Endothelial cell of umbilical vein (primary cell): Measurements from ENCODE around the gene DEFB131B. TPM values are rescaled to one million over a fixed set of nuclear protein-coding genes. Genes with fewer than 3 reads are reported as not detected.

Experiments used
- BruUV-seq: library from RNA; stranded (reverse); fragments of 400-500 nt; replicated peaks from 2 replicates; lab custom pipeline; 2021; lab: Mats Ljungman, UMichigan
- CTCF ChIA-PET: fragments of 300-600, 350-600 bp; sonication (Branson Sonifier 250); formaldehyde crosslinking; loops from one replicate; lab custom pipeline; 2021; ENCODE audit warnings: antibody characterized with exemption, inconsistent platforms; lab: Charles Lee
- POLR2A ChIA-PET: fragments of 300-600, 350-600 bp; sonication (Branson Sonifier 250); formaldehyde crosslinking; loops from one replicate; lab custom pipeline; 2021; ENCODE audit warnings: antibody characterized with exemption, inconsistent platforms; lab: Charles Lee
- DNase-seq: peaks from one replicate; pipeline ENCODE4 v3.0.0-alpha.2; 2011; ENCODE audit warnings: low read depth, low spot score
- FAIRE-seq: peaks from 2 replicates; lab custom pipeline; 2011; peaks lifted over from hg19 to GRCh38; lab: Jason Lieb, UNC
- H2AFZ ChIP-seq: 2 replicates; pipeline ENCODE4 v1.6.0; 2012; ENCODE audit warnings: low read depth, low read length, control low read depth, inconsistent platforms
- H3K27ac ChIP-seq: 2 replicates; pipeline ENCODE4 v1.5.1; 2011; ENCODE audit warnings: low read depth, mild to moderate bottlenecking, control low read depth, low read length, moderate library complexity; ENCODE audit not compliant: insufficient read depth
- H3K27me3 ChIP-seq, 2 experiments: 2 replicates each; pipeline versions ENCODE4 v1.6.0 to v1.6.1; 2011; ENCODE audit warnings: low read length in 2 of 2, mixed read lengths in 1 of 2; ENCODE audit not compliant: control insufficient read depth in 2 of 2, insufficient read depth in 2 of 2
- H3K36me3 ChIP-seq, 2 experiments: 2 replicates in 1 of 2; 3 replicates in 1 of 2; pipeline ENCODE4 v1.5.1; 2011; ENCODE audit warnings: low read length in 2 of 2, mild to moderate bottlenecking in 1 of 2, moderate library complexity in 1 of 2; ENCODE audit not compliant: control insufficient read depth in 2 of 2, insufficient read depth in 2 of 2; ENCODE audit errors: extremely low read depth in 1 of 2
- H3K4me1 ChIP-seq: 3 replicates; pipeline ENCODE4 v1.5.1; 2011; ENCODE audit warnings: mild to moderate bottlenecking, low read length; ENCODE audit not compliant: control insufficient read depth, insufficient read depth; ENCODE audit errors: extremely low read depth
- H3K4me2 ChIP-seq: 2 replicates; pipeline ENCODE4 v1.6.1; 2011; ENCODE audit warnings: low read length, control low read depth, mixed read lengths; ENCODE audit not compliant: insufficient read depth
- H3K4me3 ChIP-seq, 3 experiments: fragments of 200-600 bp in 1 of 3; sonication (generic), shearing (Covaris generic) in 1 of 3; replicated peaks in 1 of 3; 2 replicates each; pipeline ENCODE4 v1.5.1; 2011 to 2016; ENCODE audit warnings: control low read depth in 3 of 3, low read length in 3 of 3, mild to moderate bottlenecking in 2 of 3, inconsistent platforms in 1 of 3, low read depth in 1 of 3, moderate library complexity in 1 of 3; ENCODE audit not compliant: insufficient read depth in 1 of 3
- H3K79me2 ChIP-seq: 2 replicates; pipeline ENCODE4 v1.6.0; 2012; ENCODE audit warnings: low read length, inconsistent platforms; ENCODE audit not compliant: control insufficient read depth, insufficient read depth
- H3K9ac ChIP-seq: replicated peaks from 2 replicates; pipeline ENCODE3; 2011; ENCODE audit warnings: low read length, control low read depth; ENCODE audit not compliant: insufficient read depth; ENCODE audit errors: extremely low read depth
- H3K9me1 ChIP-seq: replicated peaks from 3 replicates; pipeline ENCODE4 v1.6.0; 2011; ENCODE audit warnings: mild to moderate bottlenecking, low read length; ENCODE audit not compliant: control insufficient read depth, insufficient read depth; ENCODE audit errors: extremely low read depth
- H3K9me3 ChIP-seq: replicated peaks from 2 replicates; pipeline ENCODE4 v1.5.1; 2012; ENCODE audit warnings: low read length, inconsistent platforms; ENCODE audit not compliant: control insufficient read depth, insufficient read depth
- H4K20me1 ChIP-seq: replicated peaks from 2 replicates; pipeline ENCODE3; 2011; ENCODE audit warnings: mild to moderate bottlenecking, low read length; ENCODE audit not compliant: control insufficient read depth, insufficient read depth; ENCODE audit errors: extremely low read depth
- FOS ChIP-seq: IDR thresholded peaks from 2 replicates; pipeline ENCODE4 v1.6.1; 2011; ENCODE audit warnings: mild to moderate bottlenecking, low read length, moderate library complexity, borderline replicate concordance; ENCODE audit not compliant: insufficient read depth
- POLR2A ChIP-seq: IDR thresholded peaks from 2 replicates; pipeline ENCODE4 v1.6.1; 2012; ENCODE audit warnings: low read depth, mild to moderate bottlenecking, control low read depth, low read length
- POLR2AphosphoS5 ChIP-seq: IDR thresholded peaks from 2 replicates; pipeline ENCODE4 v1.6.1; 2012; ENCODE audit warnings: low read depth, mild to moderate bottlenecking, control low read depth, low read length, moderate library complexity; ENCODE audit not compliant: insufficient read depth
- dilution Hi-C: fragments of 300-500 bp; cut with MboI; formaldehyde crosslinking; loops from one replicate; pipeline ENCODE4 v1.15.0; 2019; ENCODE audit warnings: low sequenced_read_pairs; ENCODE audit not compliant: extremely low pct_ligation_motif_present
- intact Hi-C: fragments of 100-400 bp; cut with micrococcal nuclease; formaldehyde crosslinking; loops from one replicate; pipeline ENCODE4 v1.10.0; 2022
- polyA plus RNA-seq, 4 experiments: library from polyadenylated mRNA; depleted of rRNA in 3 of 4; stranded (reverse) in 3 of 4; unstranded in 1 of 4; fragments of >200 nt; gene quantifications; 2 replicates each; pipeline versions ENCODE4 v1.2.1 to v1.2.3, GENCODE V29; 2011 to 2012; ENCODE audit warnings: missing spikeins in 1 of 4
- small RNA-seq: library from RNA; depleted of rRNA; stranded (forward); fragments of <200 nt; gene quantifications from one replicate; pipeline ENCODE3, GENCODE V24; 2012; ENCODE audit warnings: low replicate concordance, low read depth; ENCODE audit not compliant: insufficient read depth, insufficient read length
- total RNA-seq: library from RNA; stranded (reverse); gene quantifications from 2 replicates; pipeline ENCODE4 v1.2.3, GENCODE V29; 2021

The DEFB131B gene
- total and polyA plus RNA-seq, 2 donors (not counting 3 experiments of a cell fraction or from before 2014, with no cell fraction given) = not detected

GRCh38 chr11:71933141-71933933 lies 55.1 kb downstream of the DEFB131B start:
- H2AFZ ChIP-seq = no peak overlapping the region
- H3K4me3 ChIP-seq = no peak overlapping the region
- H3K9me1 ChIP-seq = no peaks in the 10 kb centered on the region
- H3K9ac ChIP-seq = no peak overlapping the region
- H3K27me3 ChIP-seq = no peaks in the 10 kb centered on the region
- POLR2A ChIA-PET = interaction anchor here (0.7 kb wide), 1 partner anchor 9 kb away, joined by 3 read pairs; no protein-coding TSS in a partner anchor
- DNase-seq (no peak), FAIRE-seq (no peak)
- H3K27ac ChIP-seq = peak overlapping the region; percentile 31
- CTCF ChIA-PET = interaction anchor here (0.6 to 4.2 kb wide), 7 partner anchors 11 to 49 kb away, joined by 3 to 20 read pairs (median 5); no protein-coding TSS in a partner anchor
- H3K4me1 ChIP-seq = peaks cover 85% of the 10 kb centered on the region
- H3K36me3 ChIP-seq = no peaks in the 10 kb centered on the region
- dilution Hi-C loops = no loop called here
- intact Hi-C loops = no loop called here
- H3K79me2 ChIP-seq = peaks cover 72% of the 10 kb centered on the region
- TF ChIP-seq FOS (no peak), POLR2AphosphoS5 (no peak), POLR2A (peak; percentile 20)
- H4K20me1 ChIP-seq = no peaks in the 10 kb centered on the region
- H3K4me2 ChIP-seq = peak overlapping the region; percentile 13
- no TSS peak for BruUV-seq
- no peaks in the 10 kb centered on the region for H3K9me3 ChIP-seq

Small RNA genes lying within 50 kb of the gene (small RNA-seq; reads per million reads assigned to genes)
- not detected for gene RNA5SP342

Other genes with a start within 250 kb of the DEFB131B start
- gene DEFB108B, start 45.3 kb upstream of the DEFB131B start, total RNA-seq = not detected in 2 replicates
- not detected in 2 replicates for gene DEFB108B, start 45.3 kb upstream of the DEFB131B start, polyA plus RNA-seq
- gene XNDC1N, start 50.1 kb downstream of the DEFB131B start, total RNA-seq = 8.9 and 9.0 TPM in 2 replicates
- 3.0 and 3.5 TPM in 2 replicates for gene XNDC1N, start 50.1 kb downstream of the DEFB131B start, polyA plus RNA-seq
- 61.4 and 61.7 TPM in 2 replicates for gene RNF121, start 50.6 kb downstream of the DEFB131B start, total RNA-seq
- 86.6 and 99.9 TPM in 2 replicates for gene RNF121, start 50.6 kb downstream of the DEFB131B start, polyA plus RNA-seq
- gene IL18BP, start 120.5 kb downstream of the DEFB131B start, total RNA-seq = 12.9 and 13.0 TPM in 2 replicates
- gene IL18BP, start 120.5 kb downstream of the DEFB131B start, polyA plus RNA-seq = 20.1 and 25.1 TPM in 2 replicates
- 164 and 168 TPM in 2 replicates for gene NUMA1, start 202.1 kb downstream of the DEFB131B start, total RNA-seq
- gene NUMA1, start 202.1 kb downstream of the DEFB131B start, polyA plus RNA-seq = 120 and 121 TPM in 2 replicates
- 3.8 and 6.1 TPM in 2 replicates for gene LRRC51, start 202.4 kb downstream of the DEFB131B start, total RNA-seq
- gene LRRC51, start 202.4 kb downstream of the DEFB131B start, polyA plus RNA-seq = 3.5 and 4.4 TPM in 2 replicates
- gene LAMTOR1, start 224.8 kb downstream of the DEFB131B start, total RNA-seq = 91.1 and 95.1 TPM in 2 replicates
- 174 and 214 TPM in 2 replicates for gene LAMTOR1, start 224.8 kb downstream of the DEFB131B start, polyA plus RNA-seq
- gene TOMT, start 227.5 kb downstream of the DEFB131B start, total RNA-seq = not detected in 2 replicates
- 0.08 TPM in 1 of 2 replicates, not detected in the other for gene TOMT, start 227.5 kb downstream of the DEFB131B start, polyA plus RNA-seq
- 67.0 and 72.4 TPM in 2 replicates for gene ANAPC15, start 234.2 kb downstream of the DEFB131B start, total RNA-seq
- 52.0 and 70.5 TPM in 2 replicates for gene ANAPC15, start 234.2 kb downstream of the DEFB131B start, polyA plus RNA-seq